HG03521 (cell line): ENCODE measurements around the gene SNAP47.

Source experiments
- ATAC-seq: cut with Tn5 transposase; IDR thresholded peaks from one replicate; pipeline ENCODE4 v1.9.1; 2021; ENCODE audit warnings: mild to moderate bottlenecking, moderate library complexity; ENCODE audit not compliant: unreplicated experiment

The SNAP47 gene

GRCh38 chr1:227781314-227781930 is 46.2 kb downstream of the SNAP47 start:
- no peak for ATAC-seq

- no peak for ATAC-seq
Measured at GRCh38 chr1:227782226-227782625, 47.0 kb downstream of the SNAP47 start.

- ATAC-seq, result no peak
Measured at GRCh38 chr1:227785094-227785804, 50.0 kb downstream of the SNAP47 start.

GRCh38 chr1:227785805-227786671 is 50.8 kb downstream of the SNAP47 start:
- no peak for ATAC-seq

GRCh38 chr1:227786673-227787512 is 51.7 kb downstream of the SNAP47 start:
- no peak for ATAC-seq

- peak; percentile 92 for ATAC-seq
Measured at GRCh38 chr1:227787513-227788270, 52.5 kb downstream of the SNAP47 start.

- ATAC-seq, result peak; percentile 49
Measured at GRCh38 chr1:227788271-227789083, 53.2 kb downstream of the SNAP47 start.

GRCh38 chr1:227789084-227790033 is 54.1 kb downstream of the SNAP47 start:
- no peak for ATAC-seq

GRCh38 chr1:227790034-227790400 is 54.8 kb downstream of the SNAP47 start:
- no peak for ATAC-seq

- ATAC-seq, result no peak
Measured at GRCh38 chr1:227790868-227791267, 55.6 kb downstream of the SNAP47 start.

GRCh38 chr1:227791425-227792143 is 56.3 kb downstream of the SNAP47 start:
- no peak for ATAC-seq

- no peak for ATAC-seq
Measured at GRCh38 chr1:227792216-227793078, 57.2 kb downstream of the SNAP47 start.

GRCh38 chr1:227793079-227793947 is 58.1 kb downstream of the SNAP47 start:
- ATAC-seq, result no peak

- ATAC-seq, result no peak
Measured at GRCh38 chr1:227793948-227794816, 58.9 kb downstream of the SNAP47 start.

- ATAC-seq, result no peak
Measured at GRCh38 chr1:227794817-227795192, 59.6 kb downstream of the SNAP47 start.
